Stimulated activated CD4-positive, alpha-beta T cell treated with anti-CD3 and anti-CD28 coated beads, Interleukin-12 subunit alpha, Interleukin-12 subunit beta, amount 100 ng/mL, for 4 hours (primary cell): ENCODE data around the gene WBP11.
"Not testable (repeated sequence)": the region's sequence is repeated elsewhere in the genome, so short reads cannot be mapped to it uniquely, and the experiment has no call there.

Source experiments
- DNase-seq: peaks from one replicate; pipeline ENCODE4 v3.0.0-alpha.2; 2020

The WBP11 gene

GRCh38 chr12:14771651-14772137, 31.6 kb downstream of the WBP11 start:
- DNase-seq, result peak; percentile 10

- peak; percentile 84 for DNase-seq
Measured at GRCh38 chr12:14770496-14771461, 32.5 kb downstream of the WBP11 start.

- peak; percentile 82 for DNase-seq
Measured at GRCh38 chr12:14769969-14770495, 33.2 kb downstream of the WBP11 start.

- DNase-seq, result no peak
Measured at GRCh38 chr12:14769466-14769968, 33.8 kb downstream of the WBP11 start.

- peak; percentile 23 for DNase-seq
Measured at GRCh38 chr12:14768823-14769405, 34.4 kb downstream of the WBP11 start.

GRCh38 chr12:14767617-14768016, 35.7 kb downstream of the WBP11 start:
- no peak for DNase-seq

GRCh38 chr12:14766649-14767215, 36.5 kb downstream of the WBP11 start:
- DNase-seq, result no peak

GRCh38 chr12:14766020-14766419, 37.3 kb downstream of the WBP11 start:
- not testable (repeated sequence) for DNase-seq

- DNase-seq, result no peak
Measured at GRCh38 chr12:14765398-14765797, 37.9 kb downstream of the WBP11 start.

GRCh38 chr12:14759711-14760280, 43.5 kb downstream of the WBP11 start:
- DNase-seq, result not testable (repeated sequence)

- no peak for DNase-seq
Measured at GRCh38 chr12:14756334-14757143, 46.7 kb downstream of the WBP11 start.

GRCh38 chr12:14751986-14752385, 51.3 kb downstream of the WBP11 start:
- no peak for DNase-seq

- no peak for DNase-seq
Measured at GRCh38 chr12:14743061-14743460, 60.2 kb downstream of the WBP11 start.

GRCh38 chr12:14741942-14742341, 61.3 kb downstream of the WBP11 start:
- DNase-seq, result no peak

GRCh38 chr12:14741153-14741552, 62.1 kb downstream of the WBP11 start:
- no peak for DNase-seq

GRCh38 chr12:14736441-14736840, 66.8 kb downstream of the WBP11 start:
- not testable (repeated sequence) for DNase-seq
